AG04449 (cell line): ENCODE measurements around the gene DHX8.
"Not testable (repeated sequence)": the region's sequence is repeated elsewhere in the genome, so short reads cannot be mapped to it uniquely, and the experiment has no call there.

Experiments used
- CTCF ChIA-PET: fragments of 350-600 bp; formaldehyde crosslinking; extraction: SDS; loops from one replicate; lab custom pipeline; 2021; ENCODE audit warnings: antibody characterized with exemption; lab: Yijun Ruan, JAX
- POLR2A ChIA-PET: fragments of 400-600, 350-600 bp; formaldehyde crosslinking; extraction: SDS; loops from one replicate; lab custom pipeline; 2020; ENCODE audit warnings: antibody characterized with exemption, inconsistent platforms; lab: Yijun Ruan, JAX
- DNase-seq: peaks from one replicate; pipeline ENCODE4 v3.0.0-alpha.2; 2010; ENCODE audit warnings: low read depth, low spot score
- H3K4me3 ChIP-seq: 2 replicates; pipeline ENCODE4 v1.5.1; 2011; ENCODE audit warnings: low read depth, mild to moderate bottlenecking, control low read depth, low read length
- TF ChIP-seq, protein P1 (sequence below): IDR thresholded peaks from one replicate; pipeline ENCODE4 v1.5.1; 2011; ENCODE audit warnings: mild to moderate bottlenecking, moderate library complexity, low read length, control low read depth, inconsistent platforms; ENCODE audit not compliant: insufficient read depth; ENCODE audit errors: missing control alignments

Gene DHX8

DNA sequence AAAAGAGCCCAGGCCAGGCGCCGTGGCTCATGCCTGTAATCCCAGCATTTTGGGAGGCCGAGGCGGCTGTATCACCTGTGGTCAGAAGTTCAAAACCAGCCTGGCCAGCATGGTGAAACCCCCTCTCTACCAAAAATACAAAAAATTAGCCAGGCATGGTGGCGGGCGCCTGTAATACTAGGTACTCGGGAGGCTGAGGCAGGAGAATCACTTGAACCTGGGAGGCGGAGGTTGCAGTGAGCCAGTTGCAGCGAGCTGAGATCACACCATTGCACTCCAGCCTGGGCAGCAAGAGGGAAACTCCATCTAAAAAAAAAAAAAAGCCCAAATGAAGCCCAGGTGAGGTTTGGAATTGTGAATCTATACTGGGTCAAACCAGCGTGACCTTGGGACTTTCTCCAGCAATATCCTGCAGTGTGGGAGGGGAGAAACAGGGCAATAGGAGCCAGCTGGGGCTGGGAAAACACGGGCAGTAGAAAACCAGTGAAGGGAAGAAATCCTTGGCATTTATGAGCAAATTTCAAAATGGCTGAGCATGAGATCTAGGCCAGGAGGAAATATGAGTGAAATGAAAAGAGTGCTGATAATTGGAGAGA, 8.2 kb upstream of the DHX8 start:
- no peak for DNase-seq
- TF ChIP-seq, protein P1, sequence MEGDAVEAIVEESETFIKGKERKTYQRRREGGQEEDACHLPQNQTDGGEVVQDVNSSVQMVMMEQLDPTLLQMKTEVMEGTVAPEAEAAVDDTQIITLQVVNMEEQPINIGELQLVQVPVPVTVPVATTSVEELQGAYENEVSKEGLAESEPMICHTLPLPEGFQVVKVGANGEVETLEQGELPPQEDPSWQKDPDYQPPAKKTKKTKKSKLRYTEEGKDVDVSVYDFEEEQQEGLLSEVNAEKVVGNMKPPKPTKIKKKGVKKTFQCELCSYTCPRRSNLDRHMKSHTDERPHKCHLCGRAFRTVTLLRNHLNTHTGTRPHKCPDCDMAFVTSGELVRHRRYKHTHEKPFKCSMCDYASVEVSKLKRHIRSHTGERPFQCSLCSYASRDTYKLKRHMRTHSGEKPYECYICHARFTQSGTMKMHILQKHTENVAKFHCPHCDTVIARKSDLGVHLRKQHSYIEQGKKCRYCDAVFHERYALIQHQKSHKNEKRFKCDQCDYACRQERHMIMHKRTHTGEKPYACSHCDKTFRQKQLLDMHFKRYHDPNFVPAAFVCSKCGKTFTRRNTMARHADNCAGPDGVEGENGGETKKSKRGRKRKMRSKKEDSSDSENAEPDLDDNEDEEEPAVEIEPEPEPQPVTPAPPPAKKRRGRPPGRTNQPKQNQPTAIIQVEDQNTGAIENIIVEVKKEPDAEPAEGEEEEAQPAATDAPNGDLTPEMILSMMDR, result no peak
- no peak overlapping the region for H3K4me3 ChIP-seq
- ChIA-PET CTCF (interaction anchor here (1.0 to 28.1 kb wide), 2 partner anchors 9 to 76 kb away, joined by 3 to 1137 read pairs; partner anchors contain the start of genes ARL4D and DHX8), POLR2A (no interaction called here)

DNA sequence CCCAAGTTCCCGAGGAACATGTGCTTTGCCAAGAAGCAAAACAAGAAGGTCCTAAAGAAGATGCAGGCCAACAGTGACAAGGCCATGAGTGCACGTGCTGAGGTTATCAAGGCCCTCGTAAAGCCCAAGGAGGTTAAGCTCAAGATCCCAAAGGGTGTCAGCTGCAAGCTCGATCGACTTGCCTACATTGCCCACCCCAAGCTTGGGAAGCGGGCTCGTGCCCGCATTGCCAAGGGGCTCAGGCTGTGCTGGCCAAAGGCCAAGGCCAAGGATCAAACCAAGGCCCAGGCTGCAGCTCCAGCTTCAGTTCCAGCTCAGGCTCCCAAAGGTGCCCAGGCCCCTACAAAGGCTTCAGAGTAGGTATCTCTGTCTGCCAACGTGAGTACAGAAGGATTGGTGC, 7.5 kb upstream of the DHX8 start:
- POLR2A ChIA-PET, DNase-seq, H3K4me3 ChIP-seq: not testable (repeated sequence)
- CTCF ChIA-PET, result interaction anchor here (1.0 to 28.1 kb wide), 2 partner anchors 8 to 77 kb away, joined by 3 to 1137 read pairs; partner anchors contain the start of genes ARL4D and DHX8

DNA sequence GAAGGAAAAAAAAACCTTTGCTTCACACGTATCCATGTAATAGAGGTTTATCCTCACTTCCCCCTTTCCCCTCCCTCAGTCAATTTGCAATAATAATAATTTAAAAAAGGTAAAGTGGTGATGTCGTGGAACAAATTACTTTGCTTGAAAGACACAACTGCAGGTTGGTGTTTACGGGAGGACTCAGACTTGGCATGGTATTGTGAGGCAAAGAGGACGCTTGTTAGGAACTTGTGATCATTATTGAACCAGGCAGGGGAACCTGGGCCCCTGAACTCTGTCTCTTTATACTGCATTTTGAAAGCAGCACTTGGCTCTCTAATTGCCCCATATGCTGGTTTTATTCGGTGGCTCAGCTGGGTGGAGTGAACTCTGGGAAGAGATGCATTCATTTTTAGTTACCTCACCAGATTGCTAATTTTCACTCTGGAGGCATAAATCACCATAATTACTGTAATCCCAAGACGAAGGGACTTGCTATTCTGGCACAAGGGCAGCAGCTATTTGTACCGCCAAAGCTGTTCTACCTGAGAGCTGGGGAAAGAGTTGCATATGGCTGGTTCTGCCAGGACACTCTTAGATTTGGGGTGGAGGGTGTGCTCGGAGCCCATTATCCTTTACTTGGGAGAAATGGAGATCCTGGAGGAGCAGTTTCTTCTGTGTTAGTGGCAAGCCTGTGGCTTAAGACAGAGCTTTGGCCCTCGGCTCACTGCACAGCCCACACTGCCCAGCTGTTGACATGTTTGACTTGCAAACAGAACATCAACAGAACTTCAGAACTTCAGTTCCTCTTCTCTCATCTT, 5.7 kb upstream of the DHX8 start:
- ChIA-PET POLR2A (interaction anchor here (0.7 to 1.3 kb wide), 5 partner anchors 9 to 90 kb away, joined by 3 to 9 read pairs (median 5); partner anchors contain the start of gene ARL4D), CTCF (interaction anchor here (0.9 to 28.1 kb wide), 3 partner anchors 9 to 79 kb away, joined by 3 to 1137 read pairs (median 3); partner anchors contain the start of gene ARL4D)
- no peak for DNase-seq
- TF ChIP-seq, protein P1, result no peak
- H3K4me3 ChIP-seq, result no peak overlapping the region

DNA sequence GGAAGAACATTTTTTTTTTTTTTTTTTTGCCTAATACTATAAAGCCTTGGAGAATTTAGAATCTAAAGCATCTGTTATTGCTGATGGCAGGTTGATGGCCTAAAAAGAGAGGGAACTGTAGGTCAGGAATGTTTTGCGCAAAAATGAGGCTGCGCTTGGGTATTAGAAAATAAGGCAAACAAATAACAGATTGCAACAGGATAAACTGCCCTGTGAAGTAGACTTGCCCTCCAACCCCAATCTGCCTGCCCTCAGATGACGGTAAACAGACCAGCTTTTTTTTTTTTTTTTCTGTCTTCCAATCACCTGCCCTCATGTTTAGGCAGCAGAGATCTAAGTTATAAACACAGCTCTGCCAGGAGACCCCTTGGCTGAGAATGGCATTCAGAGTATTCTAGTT, 3.8 kb upstream of the DHX8 start:
- ChIA-PET POLR2A (interaction anchor here (1.0 kb wide), 1 partner anchor 81 kb away, joined by 5 read pairs; the partner anchor contains the start of gene ARL4D), CTCF (interaction anchor here (0.7 to 28.1 kb wide), 2 partner anchors 9 to 81 kb away, joined by 3 to 1137 read pairs; partner anchors contain the start of gene ARL4D)
- no peak for DNase-seq
- TF ChIP-seq, protein P1, result no peak
- no peak overlapping the region for H3K4me3 ChIP-seq

DNA sequence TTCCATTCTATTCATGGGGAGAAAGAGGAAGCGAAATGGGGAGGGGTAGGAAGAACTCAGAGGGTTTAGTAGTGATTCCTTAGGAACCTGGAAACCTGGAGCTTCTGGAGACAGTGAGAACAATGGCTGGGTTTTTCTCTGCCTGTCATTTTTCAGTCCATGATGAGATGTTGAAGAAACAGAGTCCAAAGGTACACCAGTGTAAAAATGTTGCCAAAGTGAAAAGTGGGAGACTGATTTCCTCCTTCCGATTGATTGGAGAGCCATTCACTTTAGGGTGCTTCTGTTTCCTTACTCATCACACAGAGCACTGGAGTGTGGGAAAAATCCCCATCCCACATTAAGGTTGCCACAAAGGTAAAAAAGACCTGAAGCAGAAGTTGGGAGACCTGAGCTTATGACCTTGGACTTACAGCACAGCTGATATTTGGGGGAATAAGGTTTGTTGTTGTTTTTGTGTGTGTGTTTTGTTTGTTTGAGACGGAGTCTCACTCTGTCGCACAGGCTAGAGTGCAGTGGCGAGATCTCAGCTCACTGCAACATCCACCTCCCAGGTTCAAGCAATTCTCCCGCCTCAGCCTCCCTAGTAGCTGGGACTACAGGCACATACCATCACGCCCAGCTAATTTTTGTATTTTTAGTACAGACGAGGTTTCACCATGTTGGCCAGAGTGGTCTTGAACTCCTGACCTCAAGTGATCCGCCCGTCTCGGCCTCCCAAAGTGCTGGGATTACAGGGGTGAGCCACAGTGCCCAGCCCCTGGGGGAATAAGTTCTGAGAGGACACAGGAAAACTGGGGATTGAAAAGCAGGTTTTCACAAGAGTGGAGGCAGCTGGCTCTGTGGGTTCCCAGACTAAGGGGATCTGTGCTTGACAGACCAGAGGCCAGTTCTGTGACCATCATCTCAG, 1.4 kb upstream of the DHX8 start:
- POLR2A ChIA-PET, result interaction anchor here (1.6 to 4.7 kb wide), 7 partner anchors 14 to 121 kb away, joined by 6 to 83 read pairs (median 16); partner anchors contain the start of gene ARL4D
- TF ChIP-seq, protein P1, result no peak
- CTCF ChIA-PET, result interaction anchor here (0.8 to 28.1 kb wide), 20 partner anchors 8 to 143 kb away, joined by 3 to 1137 read pairs (median 11); partner anchors contain the start of gene ARL4D
- no peak overlapping the region for H3K4me3 ChIP-seq
- DNase-seq, result no peak

DNA sequence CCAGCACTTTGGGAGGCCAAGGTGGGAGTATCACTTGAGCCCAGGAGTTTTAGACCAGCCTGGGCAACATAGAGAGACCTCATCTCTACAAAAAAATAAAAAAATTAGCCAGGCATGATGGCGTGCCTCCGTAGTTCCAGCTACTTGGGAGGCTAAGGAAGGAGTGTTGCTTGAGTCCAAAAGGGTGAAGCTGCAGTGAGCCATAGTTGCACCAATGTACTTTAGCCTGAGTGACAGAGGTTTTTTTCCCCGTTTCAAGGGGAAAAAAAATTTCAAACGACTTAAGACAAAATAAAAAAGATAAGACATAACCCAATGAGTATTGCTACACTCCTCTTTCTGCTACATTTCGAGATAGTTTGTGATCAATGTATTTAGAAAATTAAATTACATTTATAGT, 6.8 kb downstream of the DHX8 start:
- ChIA-PET CTCF (interaction anchor here (1.0 to 28.1 kb wide), 3 partner anchors 9 to 91 kb away, joined by 3 to 1137 read pairs (median 5); partner anchors contain the start of gene ARL4D), POLR2A (no interaction called here)
- TF ChIP-seq, protein P1, result no peak

DNA sequence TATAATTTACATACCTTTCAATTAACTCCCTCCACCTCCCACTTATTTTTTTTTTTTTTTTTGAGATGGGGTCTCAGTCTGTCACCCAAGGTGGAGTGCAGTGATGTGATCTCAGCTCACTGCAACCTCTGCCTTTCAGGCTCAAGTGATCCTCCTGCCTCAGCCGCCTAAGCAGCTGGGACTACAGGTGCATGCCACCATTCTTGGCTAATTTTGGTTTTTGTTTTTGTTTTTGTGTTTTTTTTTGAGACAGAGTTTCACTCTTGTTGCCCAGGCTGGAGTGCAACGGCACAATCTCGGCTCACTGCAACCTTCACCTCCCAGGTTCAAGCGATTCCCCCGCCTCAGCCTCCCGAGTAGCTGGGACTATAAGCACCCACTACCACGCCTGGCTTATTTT, 25.7 kb downstream of the DHX8 start:
- H3K4me3 ChIP-seq, DNase-seq, POLR2A ChIA-PET, CTCF ChIA-PET: not testable (repeated sequence)

More for the DNA sequence above, 6.8 kb downstream of the DHX8 start:
- no peak for DNase-seq
- no peak overlapping the region for H3K4me3 ChIP-seq

DNA sequence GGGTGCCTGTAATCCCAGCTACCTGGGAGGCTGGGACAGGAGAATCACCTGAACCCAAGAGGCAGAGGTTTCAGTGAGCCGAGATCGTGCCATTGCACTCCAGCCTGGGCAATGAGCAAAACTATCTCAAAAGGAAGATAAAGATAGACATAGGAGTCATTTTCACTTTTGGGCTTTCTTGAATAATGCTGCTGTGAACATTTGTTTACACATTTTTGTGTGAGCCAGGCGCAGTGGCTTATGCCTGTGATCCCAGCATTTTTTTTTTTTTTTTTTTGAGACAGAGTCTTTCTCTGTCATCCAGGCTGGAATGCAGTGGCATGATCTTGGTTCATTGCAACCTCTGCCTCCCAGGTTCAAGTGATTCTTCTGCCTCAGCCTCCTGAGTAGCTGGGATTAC, 27.4 kb downstream of the DHX8 start:
- POLR2A ChIA-PET, DNase-seq, H3K4me3 ChIP-seq: not testable (repeated sequence)
- CTCF ChIA-PET, result interaction anchor here (3.4 kb wide), 1 partner anchor 10 kb away, joined by 18 read pairs; no protein-coding TSS in a partner anchor
